GM23338 (cell line): Measurements from ENCODE around the gene CCN6. TPM values are rescaled to one million over a fixed set of nuclear protein-coding genes. Genes with fewer than 3 reads are reported as not detected.

Experiments used
- CTCF ChIP-seq, 2 experiments: fragments of 200-600 bp in 1 of 2; sonication (generic) in 1 of 2; conservative IDR thresholded peaks; 2 replicates each; pipeline versions ENCODE4 v1.5.1 to v1.6.1; 2016 to 2017; ENCODE audit warnings: antibody characterized with exemption in 2 of 2, low read depth in 2 of 2, mild to moderate bottlenecking in 2 of 2, moderate library complexity in 1 of 2
- ETS1 ChIP-seq: IDR thresholded peaks from 2 replicates; pipeline ENCODE4 v1.6.1; 2016; ENCODE audit warnings: antibody characterized with exemption
- EZH2 ChIP-seq: fragments of 200-600 bp; sonication (generic); IDR thresholded peaks from one replicate; pipeline ENCODE4 v1.8.0; 2017; ENCODE audit warnings: antibody characterized with exemption, mild to moderate bottlenecking, low read depth; ENCODE audit not compliant: unreplicated experiment
- EZH2phosphoT487 ChIP-seq: fragments of 200-600 bp; sonication (generic); IDR thresholded peaks from one replicate; pipeline ENCODE4 v1.8.1; 2018; ENCODE audit warnings: antibody characterized with exemption; ENCODE audit not compliant: unreplicated experiment
- JUNB ChIP-seq: IDR thresholded peaks from one replicate; pipeline ENCODE4 v1.6.1; 2016; ENCODE audit warnings: antibody characterized with exemption; ENCODE audit not compliant: unreplicated experiment
- REST ChIP-seq: IDR thresholded peaks from one replicate; pipeline ENCODE4 v1.6.1; 2018; ENCODE audit warnings: antibody characterized with exemption; ENCODE audit not compliant: unreplicated experiment
- ZNF114 ChIP-seq: fragments of 250-450 bp; sonication (Bioruptor Pico); IDR thresholded peaks from 2 replicates; pipeline ENCODE4 v1.5.0; 2020; ENCODE audit warnings: mild to moderate bottlenecking, moderate library complexity
- ZNF331 ChIP-seq: fragments of 250-450 bp; sonication (Bioruptor Pico); IDR thresholded peaks from 2 replicates; pipeline ENCODE4 v1.5.0; 2020; ENCODE audit warnings: low read depth, mild to moderate bottlenecking, moderate library complexity
- ZNF462 ChIP-seq: fragments of 250-450 bp; sonication (Bioruptor Pico); IDR thresholded peaks from 2 replicates; pipeline ENCODE4 v1.5.0; 2020; ENCODE audit warnings: mild to moderate bottlenecking, moderate library complexity
- polyA plus RNA-seq: library from polyadenylated mRNA; unstranded; fragments of >200 nt; fragmentation: Nextera tagmentation; extraction: Ambion mirVana; gene quantifications from 2 replicates; pipeline ENCODE4 v1.2.1, GENCODE V29; 2016
- total RNA-seq: library from RNA; depleted of rRNA; stranded (reverse); fragments of >200 nt; shearing (Covaris generic); gene quantifications from 2 replicates; pipeline ENCODE4 v1.2.3, GENCODE V29; 2014

CCN6 gene
- total and polyA plus RNA-seq, 2 experiments from 2014 or later = 0.65 TPM; not detected in 1

- TF ChIP-seq ZNF462 (CRISPR knock-in tag) (no peak), JUNB (no peak), CTCF (conservative IDR thresholded peaks at IDR 0.05; ENCODE audit: low read depth in 2 of 2) (no peak), EZH2phosphoT487 (no peak), EZH2 (no peak), ZNF331 (CRISPR knock-in tag) (no peak), ETS1 (no peak), REST (no peak), ZNF114 (CRISPR knock-in tag) (no peak)
These were observed 16.1 kb upstream of the CCN6 start (continued) for GRCh38 chr6:112037783-112038216.
